Tibial nerve (tissue), 3 donors: ENCODE results near the gene FLACC1.

Experiments
- POLR2A ChIP-seq, 2 donors: fragments of 450-650 bp; IDR thresholded peaks; one replicate each; pipeline ENCODE4 v1.6.1; 2017; ENCODE audit warnings: antibody characterized with exemption in 2 of 2, mild to moderate bottlenecking in 2 of 2, moderate library complexity in 2 of 2
- TF ChIP-seq, protein P1 (sequence below), 5 experiments: fragments of 200-600 bp in 3 of 5; fragments of 450-650 bp in 2 of 5; sonication (generic) in 3 of 5; IDR thresholded peaks; one replicate each; pipeline ENCODE4 v1.5.1; 2016 to 2019; ENCODE audit warnings: antibody characterized with exemption in 5 of 5, mild to moderate bottlenecking in 3 of 5, moderate library complexity in 2 of 5

DNA sequence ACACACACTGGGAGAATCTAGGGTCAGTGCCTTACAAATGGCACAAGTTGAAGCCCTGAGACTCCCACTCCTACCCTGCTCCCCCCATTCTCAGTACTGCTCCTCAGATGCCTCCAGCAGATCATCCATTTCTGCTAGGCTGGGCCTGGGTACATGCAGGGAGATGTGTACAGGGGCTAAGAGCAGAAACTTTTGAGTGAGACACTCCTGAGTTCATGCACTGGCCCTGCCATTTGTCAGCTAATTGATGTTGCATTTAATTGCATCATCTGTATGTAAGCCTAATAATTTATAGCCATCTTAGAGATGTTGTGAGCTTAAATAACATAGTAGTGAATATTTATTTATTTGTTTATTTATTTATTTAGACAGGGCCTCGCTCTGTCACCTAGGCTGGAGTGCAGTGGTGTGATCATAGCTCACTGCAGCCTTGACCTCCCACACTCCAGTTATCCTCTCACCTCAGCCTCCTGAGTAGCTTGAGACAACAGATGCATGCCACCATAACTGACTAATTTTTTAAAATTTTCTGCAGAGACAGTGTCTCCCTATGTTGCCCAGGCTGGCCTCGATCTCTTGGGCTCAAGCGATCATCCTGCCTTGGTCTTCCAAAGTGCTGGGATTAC is 101.6 kb downstream of the FLACC1 start:
- TF ChIP-seq POLR2A (IDR thresholded peaks at IDR 0.05): no peak
- TF ChIP-seq, protein P1, sequence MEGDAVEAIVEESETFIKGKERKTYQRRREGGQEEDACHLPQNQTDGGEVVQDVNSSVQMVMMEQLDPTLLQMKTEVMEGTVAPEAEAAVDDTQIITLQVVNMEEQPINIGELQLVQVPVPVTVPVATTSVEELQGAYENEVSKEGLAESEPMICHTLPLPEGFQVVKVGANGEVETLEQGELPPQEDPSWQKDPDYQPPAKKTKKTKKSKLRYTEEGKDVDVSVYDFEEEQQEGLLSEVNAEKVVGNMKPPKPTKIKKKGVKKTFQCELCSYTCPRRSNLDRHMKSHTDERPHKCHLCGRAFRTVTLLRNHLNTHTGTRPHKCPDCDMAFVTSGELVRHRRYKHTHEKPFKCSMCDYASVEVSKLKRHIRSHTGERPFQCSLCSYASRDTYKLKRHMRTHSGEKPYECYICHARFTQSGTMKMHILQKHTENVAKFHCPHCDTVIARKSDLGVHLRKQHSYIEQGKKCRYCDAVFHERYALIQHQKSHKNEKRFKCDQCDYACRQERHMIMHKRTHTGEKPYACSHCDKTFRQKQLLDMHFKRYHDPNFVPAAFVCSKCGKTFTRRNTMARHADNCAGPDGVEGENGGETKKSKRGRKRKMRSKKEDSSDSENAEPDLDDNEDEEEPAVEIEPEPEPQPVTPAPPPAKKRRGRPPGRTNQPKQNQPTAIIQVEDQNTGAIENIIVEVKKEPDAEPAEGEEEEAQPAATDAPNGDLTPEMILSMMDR (IDR thresholded peaks at IDR 0.05): no peak
